ENCODE results near the gene STK25. TPM values are rescaled to one million over a fixed set of nuclear protein-coding genes. Genes with fewer than 3 reads are reported as not detected.
A peak's percentile ranks its signal among the peaks of the same experiment; 100 is the strongest.

STK25 gene
- total RNA-seq, 1 donor from 2014 or later = 198 TPM

GRCh38 chr2:241553512-241553830, 45.1 kb upstream of the STK25 start:
- Mint-ChIP-seq H3K4me1 (ENCODE audit: unreplicated experiment) (no peaks in the 10 kb centered on the region), H3K4me3 (no peak overlapping the region), H3K27me3 (peaks cover 23% of the 10 kb centered on the region), H3K36me3 (peaks cover 4% of the 10 kb centered on the region), H3K9me3 (peaks cover 4% of the 10 kb centered on the region), H3K27ac (peak overlapping the region; percentile 75)
- no peak for TF ChIP-seq CTCF (conservative IDR thresholded peaks at IDR 0.05)
- DNase-seq (ENCODE audit: extremely low spot score, unreplicated experiment) = no peak

GRCh38 chr2:241551998-241552737, 43.8 kb upstream of the STK25 start:
- peaks cover 13% of the 10 kb centered on the region for H3K27me3 Mint-ChIP-seq
- peak overlapping the region; percentile 91 for H3K27ac Mint-ChIP-seq
- no peak for TF ChIP-seq CTCF (conservative IDR thresholded peaks at IDR 0.05)
- H3K9me3 Mint-ChIP-seq = no peaks in the 10 kb centered on the region
- no peak for DNase-seq (ENCODE audit: extremely low spot score, unreplicated experiment)
- H3K4me1 Mint-ChIP-seq (ENCODE audit: unreplicated experiment) = no peaks in the 10 kb centered on the region
- peak overlapping the region; percentile 29 for H3K4me3 Mint-ChIP-seq
- H3K36me3 Mint-ChIP-seq = no peaks in the 10 kb centered on the region

- H3K36me3 Mint-ChIP-seq = no peaks in the 10 kb centered on the region
- TF ChIP-seq CTCF (conservative IDR thresholded peaks at IDR 0.05) = no peak
- DNase-seq (ENCODE audit: extremely low spot score, unreplicated experiment) = no peak
- peaks cover 8% of the 10 kb centered on the region for H3K27me3 Mint-ChIP-seq
- peak overlapping the region; percentile 45 for H3K4me3 Mint-ChIP-seq
- H3K27ac Mint-ChIP-seq = peak overlapping the region; percentile 91
- H3K4me1 Mint-ChIP-seq (ENCODE audit: unreplicated experiment) = no peaks in the 10 kb centered on the region
- H3K9me3 Mint-ChIP-seq = no peaks in the 10 kb centered on the region
Observed at GRCh38 chr2:241551599-241551997, 43.2 kb upstream of the STK25 start.

GRCh38 chr2:241550616-241551580, 42.5 kb upstream of the STK25 start:
- no peak for DNase-seq (ENCODE audit: extremely low spot score, unreplicated experiment)
- no peak for TF ChIP-seq CTCF (conservative IDR thresholded peaks at IDR 0.05)
- peaks cover 5% of the 10 kb centered on the region for H3K27me3 Mint-ChIP-seq
- H3K9me3 Mint-ChIP-seq = no peaks in the 10 kb centered on the region
- H3K4me3 Mint-ChIP-seq = peak overlapping the region; percentile 45
- no peaks in the 10 kb centered on the region for H3K4me1 Mint-ChIP-seq (ENCODE audit: unreplicated experiment)
- peak overlapping the region; percentile 91 for H3K27ac Mint-ChIP-seq
- no peaks in the 10 kb centered on the region for H3K36me3 Mint-ChIP-seq

GRCh38 chr2:241548451-241548835, 40.1 kb upstream of the STK25 start:
- no peak for DNase-seq (ENCODE audit: extremely low spot score, unreplicated experiment)

More at GRCh38 chr2:241548451-241548835, 40.1 kb upstream of the STK25 start:
- TF ChIP-seq CTCF (conservative IDR thresholded peaks at IDR 0.05) = no peak
- Mint-ChIP-seq H3K27ac (no peak overlapping the region), H3K4me3 (no peak overlapping the region), H3K9me3 (no peaks in the 10 kb centered on the region), H3K4me1 (ENCODE audit: unreplicated experiment) (no peaks in the 10 kb centered on the region), H3K27me3 (peaks cover 1% of the 10 kb centered on the region), H3K36me3 (no peaks in the 10 kb centered on the region)

All from type B pancreatic cell (in vitro differentiated cells).